Raji (cell line): ENCODE data around the gene PTGDS.

Experiments used
- POLR2A ChIP-seq: IDR thresholded peaks from 2 replicates; pipeline ENCODE4 v1.6.1; 2011; ENCODE audit warnings: low read depth, low read length, control low read depth; ENCODE audit not compliant: insufficient read depth

The PTGDS gene

DNA sequence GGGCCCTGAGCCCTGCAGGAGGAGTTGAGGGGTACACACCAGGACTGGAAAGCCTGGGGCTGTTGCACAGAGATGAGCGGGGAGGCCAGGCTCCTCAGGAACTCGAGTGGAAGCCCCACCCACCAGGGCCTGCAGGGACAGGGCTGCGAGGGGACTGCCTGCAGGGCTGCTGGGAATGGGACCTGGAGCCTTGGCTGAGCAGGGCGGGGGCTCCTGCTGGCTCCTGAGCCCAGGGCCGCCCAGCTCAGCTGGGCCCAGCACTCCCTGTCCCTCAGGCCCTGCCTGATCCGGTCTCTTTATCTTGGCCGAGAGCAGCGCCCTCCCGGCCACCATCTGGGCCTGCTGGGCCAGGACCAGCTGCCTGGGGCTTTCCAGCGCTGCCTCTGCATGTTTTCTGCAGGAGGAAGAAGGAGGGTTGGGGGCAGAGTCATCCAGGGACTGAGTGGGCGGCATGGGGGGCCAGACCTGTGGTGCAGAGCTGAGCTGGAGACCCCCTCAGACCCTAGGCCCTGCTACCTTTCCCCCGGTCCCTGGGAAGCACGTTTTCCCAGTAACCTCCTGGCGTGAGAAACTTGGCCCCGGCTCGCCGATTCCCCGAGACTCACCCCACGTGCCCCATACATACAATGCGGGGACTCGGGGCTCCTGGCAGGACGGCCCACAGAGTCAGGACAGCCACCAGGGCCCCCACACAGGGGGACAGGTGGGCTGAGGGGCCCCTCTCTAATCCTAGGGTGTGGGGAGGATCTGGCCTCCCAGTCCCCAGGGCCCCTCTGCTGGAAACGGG is 15.8 kb upstream of the PTGDS start:
- no peak for TF ChIP-seq POLR2A

DNA sequence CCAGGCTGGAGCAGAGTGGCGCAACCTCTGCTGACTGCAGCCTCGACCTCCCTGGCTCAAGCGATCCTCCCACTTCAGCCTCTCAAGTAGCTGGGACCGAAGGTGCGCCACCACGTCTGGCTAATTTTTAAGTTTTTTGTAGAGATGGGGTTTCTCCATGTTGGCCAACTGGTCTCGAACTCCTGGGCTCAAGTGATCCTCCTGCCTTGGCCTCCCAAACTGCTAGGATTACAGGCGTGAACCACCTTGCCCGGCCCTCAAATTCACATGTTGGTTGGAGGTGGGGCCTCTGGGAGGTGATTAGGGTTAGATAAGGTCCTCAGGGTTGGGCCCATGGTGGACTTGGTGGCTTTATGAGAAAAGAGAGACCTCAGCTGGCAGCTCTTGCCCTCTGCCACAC is 15.1 kb upstream of the PTGDS start:
- no peak for TF ChIP-seq POLR2A

DNA sequence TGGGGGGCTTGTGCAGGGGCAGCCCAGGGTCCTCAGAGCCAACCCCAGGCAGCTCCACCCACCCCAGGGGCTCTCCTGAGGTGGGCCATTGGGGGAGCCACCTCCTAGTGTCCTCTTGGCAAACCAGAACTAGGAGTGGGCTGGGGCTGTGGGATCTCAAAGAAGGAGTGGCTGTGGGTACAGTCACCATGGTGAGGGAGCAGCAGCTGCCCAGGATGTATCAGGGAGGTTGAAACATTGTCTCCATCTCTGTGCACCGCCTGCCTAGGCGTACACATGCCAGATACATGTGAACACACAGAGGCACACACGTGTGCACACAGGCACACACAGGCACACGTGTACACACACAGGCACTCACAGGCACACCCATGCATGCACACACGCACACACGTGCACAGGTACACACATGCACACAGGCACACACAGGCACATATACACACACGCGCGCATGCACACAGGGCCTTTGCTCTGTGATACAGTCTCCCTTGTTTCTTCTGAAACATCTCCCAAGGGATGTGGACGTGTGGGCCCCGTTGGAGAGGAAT is 14.5 kb upstream of the PTGDS start:
- no peak for TF ChIP-seq POLR2A

DNA sequence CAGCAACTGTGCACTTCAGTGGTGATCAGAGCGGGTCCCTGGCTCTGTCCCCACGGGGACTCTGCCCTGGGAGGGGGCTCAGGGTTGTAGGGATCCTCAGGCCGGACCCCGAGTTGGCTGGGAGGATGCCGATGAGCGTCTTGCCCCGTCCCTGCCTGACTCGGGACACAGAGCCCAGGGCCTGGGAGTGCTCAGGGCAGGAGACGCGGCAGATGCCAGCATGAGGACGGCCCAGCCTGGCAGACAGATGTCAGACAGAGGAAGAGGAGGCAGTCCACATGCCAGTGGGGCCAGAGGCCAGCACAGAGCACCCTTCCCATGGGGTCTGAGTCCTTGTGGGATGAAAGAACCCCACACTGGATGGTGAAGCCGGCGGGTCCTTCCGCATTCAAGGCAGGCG is 14.0 kb upstream of the PTGDS start:
- TF ChIP-seq POLR2A, result no peak

DNA sequence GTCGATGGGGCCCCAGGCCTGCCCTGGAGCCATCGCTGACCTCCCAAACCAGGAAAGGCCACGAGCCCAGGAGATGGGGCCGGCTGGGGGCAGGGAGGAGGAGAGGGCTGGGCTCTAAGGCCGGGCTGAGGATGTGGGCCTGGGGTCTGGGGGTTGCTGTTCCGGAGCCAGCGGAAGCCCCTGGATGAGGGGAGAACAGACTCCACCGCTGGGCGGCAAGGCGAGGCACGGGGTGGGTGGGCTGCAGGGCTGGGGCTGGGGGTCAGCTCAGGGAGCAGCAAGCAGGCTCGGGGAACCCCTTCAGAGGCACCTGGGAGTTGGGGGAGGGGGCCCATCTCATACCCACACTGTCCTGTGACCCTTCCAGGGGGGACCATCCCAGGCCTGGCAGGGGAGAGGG is 13.6 kb upstream of the PTGDS start:
- no peak for TF ChIP-seq POLR2A

DNA sequence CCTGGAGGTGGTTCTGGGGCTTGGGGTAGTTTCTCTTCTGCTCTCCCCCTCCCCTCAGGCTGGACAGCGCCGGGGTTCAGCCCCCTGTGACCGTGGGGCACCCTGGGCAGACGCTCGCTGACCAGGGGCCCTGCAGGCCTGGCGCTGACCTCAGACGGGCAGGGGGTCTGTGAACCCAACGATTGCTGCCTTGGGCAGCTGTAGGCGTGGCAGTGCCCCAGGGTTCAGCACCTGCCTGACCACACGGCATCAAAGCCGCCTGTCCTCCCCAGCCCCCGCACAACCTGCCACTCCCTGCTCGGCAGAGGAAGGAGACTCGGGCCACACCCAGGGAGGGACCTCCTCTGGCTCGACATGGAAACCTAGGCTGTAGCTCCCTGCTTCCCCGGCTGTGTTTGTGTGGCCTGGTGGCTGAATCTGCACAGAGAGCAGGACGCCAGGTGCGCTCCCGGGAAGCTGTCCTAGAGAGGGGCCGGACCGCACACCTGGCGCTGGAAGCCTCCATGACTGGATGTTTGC is 13.1 kb upstream of the PTGDS start:
- TF ChIP-seq POLR2A, result no peak

DNA sequence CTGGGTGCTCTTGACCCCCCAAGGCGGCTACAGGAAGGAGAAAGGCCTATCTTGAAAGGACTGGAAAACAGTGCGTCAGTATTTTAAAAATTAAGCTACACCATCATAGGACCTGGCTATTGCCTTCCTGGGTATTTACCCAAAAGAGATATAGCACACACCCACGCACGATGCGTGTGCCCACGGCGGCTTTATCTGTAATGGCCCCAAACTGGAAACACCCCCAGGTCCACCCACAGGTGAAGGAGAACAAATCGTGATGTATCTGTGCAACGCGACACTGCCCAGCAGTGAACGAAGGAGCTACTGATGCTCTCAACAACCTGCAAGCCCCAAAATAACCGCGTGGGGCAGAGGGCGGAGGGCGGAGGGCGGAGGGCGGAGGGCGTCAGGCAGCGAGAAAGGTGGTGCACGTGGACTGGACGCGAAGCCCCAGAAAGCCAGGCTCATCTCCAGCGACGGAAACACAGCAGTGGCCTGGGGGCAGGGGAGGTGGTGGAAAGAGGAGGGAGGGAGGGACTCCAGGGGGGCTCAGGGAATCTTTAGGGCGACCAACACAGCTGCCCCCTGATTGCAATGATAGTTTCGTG is 12.4 kb upstream of the PTGDS start:
- no peak for TF ChIP-seq POLR2A

DNA sequence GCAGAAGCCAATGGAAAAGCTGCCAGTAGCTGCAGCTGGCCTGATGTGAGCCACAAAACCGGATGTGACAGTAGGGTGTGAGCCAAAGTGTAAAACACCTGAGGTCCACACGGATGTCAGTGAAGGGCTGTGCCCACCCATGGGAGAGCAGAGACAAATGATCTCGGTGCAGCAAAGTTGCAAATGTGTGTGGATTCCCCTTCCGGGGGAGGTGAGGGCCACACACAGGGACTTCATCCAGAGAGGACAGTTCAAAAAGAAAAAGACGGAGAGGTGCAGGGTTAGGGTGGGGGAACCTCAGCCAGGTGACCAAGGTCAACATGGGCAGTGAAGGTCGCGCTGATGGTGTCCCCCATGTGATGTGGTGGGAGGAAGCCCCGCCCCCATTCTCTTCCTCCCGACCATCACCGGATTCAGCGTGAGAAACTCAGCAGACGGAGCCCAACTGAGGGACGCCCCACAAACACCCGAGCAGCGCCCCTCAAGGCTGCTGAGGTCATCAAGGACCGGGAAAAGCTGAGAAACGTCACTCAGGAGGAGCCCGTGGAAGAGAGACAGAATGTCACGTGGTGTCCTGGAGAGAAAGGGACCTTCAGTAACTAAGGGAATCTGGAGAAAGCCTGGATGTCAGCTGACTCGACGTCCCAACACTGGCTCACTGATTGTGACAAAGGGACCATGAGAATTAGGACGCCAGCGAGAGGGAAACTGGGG is 11.4 kb upstream of the PTGDS start:
- no peak for TF ChIP-seq POLR2A

DNA sequence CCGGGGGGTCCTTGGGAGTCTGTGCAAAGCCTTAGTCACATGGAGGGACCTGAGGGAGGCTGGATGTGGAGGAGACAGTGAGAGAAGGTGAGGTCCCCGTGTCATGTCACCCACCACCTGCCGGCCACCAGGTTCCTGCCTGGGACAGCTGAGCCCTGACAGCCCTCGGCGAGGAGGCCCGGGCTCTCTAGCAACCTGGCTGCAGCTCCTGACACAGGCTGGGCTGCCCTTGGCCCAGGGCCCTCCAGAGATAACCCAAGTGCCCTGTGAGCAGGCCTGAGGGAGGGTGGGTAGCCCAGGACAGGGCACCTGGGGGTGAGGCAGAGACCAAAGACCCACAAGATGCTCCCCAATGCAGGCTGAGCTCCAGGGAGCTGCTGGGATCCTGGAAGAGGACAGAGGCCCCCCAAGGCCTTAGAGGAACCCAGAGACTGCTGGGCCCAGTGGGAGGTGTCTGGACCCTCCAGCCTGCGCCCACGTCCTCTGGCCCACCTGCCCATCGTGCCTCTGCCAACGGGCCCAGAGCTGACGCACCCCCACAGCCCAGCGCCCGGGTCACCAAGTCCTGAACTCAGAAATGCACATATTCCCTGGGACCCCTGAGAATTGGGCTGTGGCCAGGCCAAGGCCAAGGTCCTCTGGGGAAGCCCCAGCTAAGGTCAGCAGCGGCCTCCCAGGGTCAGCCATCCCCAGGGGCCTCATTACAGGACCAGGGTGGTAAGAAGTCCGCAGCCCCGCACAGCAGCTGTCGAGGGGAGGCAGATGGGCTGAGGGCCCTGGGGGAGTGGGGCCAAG is 8.8 kb upstream of the PTGDS start:
- TF ChIP-seq POLR2A, result no peak

DNA sequence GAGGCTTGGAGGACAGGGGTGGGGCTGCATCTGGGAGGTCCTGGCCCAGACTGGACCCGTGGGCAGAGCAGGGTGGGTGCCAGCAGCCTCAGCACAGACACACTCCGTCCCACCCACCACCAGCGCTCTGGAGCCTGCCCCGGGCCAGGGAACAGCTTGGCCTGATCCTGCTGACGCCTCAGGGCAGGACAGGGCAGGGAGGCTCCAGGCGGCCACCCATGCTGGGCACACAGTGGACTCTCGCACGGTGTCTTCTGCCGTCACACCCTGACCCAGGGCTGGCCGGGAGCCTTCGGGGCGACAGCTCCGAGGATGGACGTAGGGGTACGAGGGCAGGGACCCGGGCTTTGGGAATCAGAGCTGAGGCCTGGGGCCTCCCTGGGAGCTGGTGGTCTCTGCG is 8.2 kb upstream of the PTGDS start:
- no peak for TF ChIP-seq POLR2A

DNA sequence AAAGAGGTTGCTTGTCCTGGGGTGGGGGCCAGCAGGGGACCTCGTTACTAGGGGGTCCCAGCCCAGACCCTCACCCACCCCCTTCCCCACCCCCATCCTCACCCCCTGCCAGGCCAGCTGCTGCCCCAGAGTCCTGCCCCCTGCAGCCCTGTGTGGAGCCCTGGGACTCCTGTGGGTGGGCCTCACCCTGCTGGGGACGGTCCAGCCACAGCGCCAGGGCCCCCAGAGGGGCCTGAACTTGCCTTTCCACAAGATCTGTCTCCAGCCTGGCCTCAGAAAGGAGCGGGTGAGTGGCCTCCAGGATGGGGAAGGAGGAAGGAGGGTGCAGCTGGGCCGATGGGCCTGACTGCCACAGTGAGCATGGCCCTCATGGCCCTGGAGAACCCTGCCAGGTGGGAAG is 7.5 kb upstream of the PTGDS start:
- no peak for TF ChIP-seq POLR2A

DNA sequence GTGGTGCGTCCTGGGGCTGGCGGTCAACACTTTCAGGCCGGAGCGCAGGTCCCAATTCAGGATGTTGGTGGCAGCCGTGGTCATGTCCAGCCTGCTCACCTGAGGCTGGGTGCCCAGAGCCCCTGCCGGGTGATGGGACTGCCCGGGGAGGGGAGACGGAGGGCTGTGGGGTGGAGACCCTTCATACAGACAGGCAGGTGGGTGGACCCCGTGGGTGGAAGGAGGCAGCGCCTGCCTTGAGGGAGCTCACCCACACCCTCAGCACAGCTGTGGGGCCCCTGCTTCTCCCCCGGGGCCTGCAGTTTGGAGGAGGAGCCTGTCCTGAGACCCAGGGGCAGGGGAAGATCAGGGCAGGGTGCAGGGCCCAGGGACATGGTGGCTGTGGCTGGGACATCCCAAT is 6.9 kb upstream of the PTGDS start:
- no peak for TF ChIP-seq POLR2A

DNA sequence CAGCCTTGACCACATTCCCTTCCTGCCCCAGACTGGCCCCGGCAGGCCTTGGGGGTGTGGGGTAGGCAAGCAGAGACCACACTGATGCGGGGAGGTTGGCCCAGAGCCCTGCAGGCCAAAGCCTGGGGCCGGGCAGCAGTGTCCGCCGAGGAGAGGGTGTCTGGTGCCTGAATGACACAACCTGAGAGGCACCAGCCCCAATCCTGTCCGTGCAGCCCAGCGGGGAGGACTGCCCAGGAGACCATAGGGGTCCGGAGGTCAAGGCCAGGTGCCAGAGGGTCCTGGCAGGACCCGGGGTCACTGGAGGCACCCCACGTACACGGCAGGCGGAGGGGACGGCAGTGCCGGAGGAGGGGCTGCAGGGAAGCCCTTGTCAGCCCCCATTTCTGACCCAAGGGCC is 5.6 kb upstream of the PTGDS start:
- TF ChIP-seq POLR2A, result no peak

DNA sequence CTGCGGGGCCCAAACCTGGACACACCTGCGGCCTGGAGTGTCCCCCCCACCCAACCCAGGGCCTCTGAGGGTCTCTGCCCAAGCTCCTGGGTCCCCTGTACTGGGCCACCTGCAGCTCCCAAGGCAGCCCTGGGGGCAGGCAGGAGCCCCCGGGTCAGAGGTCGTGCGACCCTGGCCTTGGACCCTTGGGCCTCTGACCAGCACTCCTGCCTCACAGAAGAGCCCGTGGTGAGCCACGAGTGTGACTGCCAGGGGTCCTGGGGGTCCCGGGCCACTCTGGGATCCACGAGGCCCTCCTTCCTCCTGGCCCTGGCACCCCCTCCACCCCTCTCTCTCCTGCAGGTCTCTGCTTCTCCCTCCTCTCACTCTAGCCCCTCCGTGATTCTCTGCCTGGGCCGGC is 5.0 kb upstream of the PTGDS start:
- TF ChIP-seq POLR2A, result no peak

DNA sequence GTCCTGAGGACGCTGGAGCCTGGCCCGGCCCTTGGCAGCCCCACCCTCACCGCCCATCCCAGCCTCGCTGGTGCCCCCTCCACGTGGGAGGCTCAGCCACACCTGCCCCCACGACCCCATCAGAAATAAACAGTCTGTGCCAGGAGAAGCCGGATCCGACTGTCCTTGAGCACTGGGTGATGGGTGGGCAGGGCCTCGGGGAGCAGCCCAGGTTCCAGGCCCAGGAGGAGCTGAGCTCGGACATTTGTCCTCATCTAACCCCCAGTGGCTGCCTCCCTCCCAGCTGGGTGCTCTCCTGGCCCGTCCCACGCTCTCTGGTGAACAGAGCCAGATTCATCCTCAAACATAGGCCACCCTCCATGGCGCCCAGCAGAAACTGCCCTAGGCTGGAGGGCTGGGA is 4.6 kb upstream of the PTGDS start:
- no peak for TF ChIP-seq POLR2A
